ENCODE measurements around the gene TBC1D8. TPM values are rescaled to one million over a fixed set of nuclear protein-coding genes. Genes with fewer than 3 reads are reported as not detected.

The TBC1D8 gene
- total RNA-seq, 1 donor from 2014 or later = 16.3 TPM

- Mint-ChIP-seq H3K36me3 (ENCODE audit: unreplicated experiment) (no peaks in the 10 kb centered on the region), H3K27me3 (ENCODE audit: unreplicated experiment) (no peaks in the 10 kb centered on the region), H3K9me3 (ENCODE audit: unreplicated experiment) (no peaks in the 10 kb centered on the region), H3K4me1 (ENCODE audit: unreplicated experiment) (peaks cover 49% of the 10 kb centered on the region), H3K27ac (ENCODE audit: unreplicated experiment) (no peak overlapping the region), H3K4me3 (ENCODE audit: unreplicated experiment) (no peak overlapping the region)
- no peak for TF ChIP-seq CTCF (IDR thresholded peaks at IDR 0.05)
- no peak for DNase-seq (ENCODE audit: extremely low spot score, unreplicated experiment)
These were observed 23.7 kb downstream of the TBC1D8 start for GRCh38 chr2:101127319-101128056.

- peaks cover 56% of the 10 kb centered on the region for H3K4me1 Mint-ChIP-seq (ENCODE audit: unreplicated experiment)
- no peaks in the 10 kb centered on the region for H3K36me3 Mint-ChIP-seq (ENCODE audit: unreplicated experiment)
- no peaks in the 10 kb centered on the region for H3K27me3 Mint-ChIP-seq (ENCODE audit: unreplicated experiment)
- peak overlapping the region; percentile 80 for H3K27ac Mint-ChIP-seq (ENCODE audit: unreplicated experiment)
- no peak overlapping the region for H3K4me3 Mint-ChIP-seq (ENCODE audit: unreplicated experiment)
- DNase-seq (ENCODE audit: extremely low spot score, unreplicated experiment) = no peak
- no peak for TF ChIP-seq CTCF (IDR thresholded peaks at IDR 0.05)
- no peaks in the 10 kb centered on the region for H3K9me3 Mint-ChIP-seq (ENCODE audit: unreplicated experiment)
These were observed 25.4 kb downstream of the TBC1D8 start for GRCh38 chr2:101125808-101126207.

DNA sequence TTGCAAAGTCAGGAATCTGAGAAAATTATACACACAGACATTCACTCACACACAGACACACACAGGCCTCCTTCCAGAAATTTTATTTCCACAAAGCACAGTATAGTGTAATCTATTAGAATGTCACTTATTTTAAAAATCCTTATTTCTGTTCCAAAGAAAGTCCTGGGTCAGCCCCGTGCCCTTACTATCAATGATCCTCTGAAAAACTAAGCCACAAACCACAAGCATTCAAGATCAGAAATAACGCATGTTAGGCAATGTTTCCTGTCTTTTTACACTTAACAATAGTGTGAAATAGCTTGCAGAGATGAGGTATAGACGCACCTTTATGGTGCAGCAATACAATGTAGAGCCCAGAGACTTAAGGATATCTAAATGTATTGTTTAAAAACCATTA lies 25.8 kb downstream of the TBC1D8 start:
- Mint-ChIP-seq H3K27ac (ENCODE audit: unreplicated experiment) (peak overlapping the region; percentile 80), H3K27me3 (ENCODE audit: unreplicated experiment) (no peaks in the 10 kb centered on the region), H3K4me1 (ENCODE audit: unreplicated experiment) (peaks cover 61% of the 10 kb centered on the region), H3K9me3 (ENCODE audit: unreplicated experiment) (no peaks in the 10 kb centered on the region), H3K4me3 (ENCODE audit: unreplicated experiment) (no peak overlapping the region), H3K36me3 (ENCODE audit: unreplicated experiment) (no peaks in the 10 kb centered on the region)
- TF ChIP-seq CTCF (IDR thresholded peaks at IDR 0.05) = no peak
- no peak for DNase-seq (ENCODE audit: extremely low spot score, unreplicated experiment)

- TF ChIP-seq CTCF (IDR thresholded peaks at IDR 0.05) = no peak
- DNase-seq (ENCODE audit: extremely low spot score, unreplicated experiment) = no peak
- H3K4me1 Mint-ChIP-seq (ENCODE audit: unreplicated experiment) = peaks cover 66% of the 10 kb centered on the region
- H3K4me3 Mint-ChIP-seq (ENCODE audit: unreplicated experiment) = peak overlapping the region; percentile 7
- H3K27me3 Mint-ChIP-seq (ENCODE audit: unreplicated experiment) = no peaks in the 10 kb centered on the region
- no peaks in the 10 kb centered on the region for H3K36me3 Mint-ChIP-seq (ENCODE audit: unreplicated experiment)
- peak overlapping the region; percentile 80 for H3K27ac Mint-ChIP-seq (ENCODE audit: unreplicated experiment)
- no peaks in the 10 kb centered on the region for H3K9me3 Mint-ChIP-seq (ENCODE audit: unreplicated experiment)
These were observed 26.4 kb downstream of the TBC1D8 start for GRCh38 chr2:101124643-101125366.

GRCh38 chr2:101123795-101124471 lies 27.2 kb downstream of the TBC1D8 start:
- no peak for TF ChIP-seq CTCF (IDR thresholded peaks at IDR 0.05)
- no peak for DNase-seq (ENCODE audit: extremely low spot score, unreplicated experiment)
- no peaks in the 10 kb centered on the region for H3K9me3 Mint-ChIP-seq (ENCODE audit: unreplicated experiment)
- peaks cover 2% of the 10 kb centered on the region for H3K36me3 Mint-ChIP-seq (ENCODE audit: unreplicated experiment)
- H3K4me1 Mint-ChIP-seq (ENCODE audit: unreplicated experiment) = peaks cover 74% of the 10 kb centered on the region
- no peaks in the 10 kb centered on the region for H3K27me3 Mint-ChIP-seq (ENCODE audit: unreplicated experiment)
- no peak overlapping the region for H3K4me3 Mint-ChIP-seq (ENCODE audit: unreplicated experiment)
- H3K27ac Mint-ChIP-seq (ENCODE audit: unreplicated experiment) = peak overlapping the region; percentile 80
